GM23248 (cell line): Measurements from ENCODE around the gene GPR85.

Experiments
- EZH2 ChIP-seq: fragments of 200-600 bp; sonication (generic); IDR thresholded peaks from 2 replicates; pipeline ENCODE4 v1.6.1; 2018; ENCODE audit warnings: antibody characterized with exemption, mild to moderate bottlenecking; ENCODE audit not compliant: insufficient read depth, poor library complexity, severe bottlenecking
- EZH2phosphoT487 ChIP-seq: fragments of 200-600 bp; sonication (generic); IDR thresholded peaks from 2 replicates; pipeline ENCODE4 v1.6.1; 2018; ENCODE audit warnings: antibody characterized with exemption, moderate library complexity, mild to moderate bottlenecking, low read depth; ENCODE audit not compliant: insufficient read depth

- TF ChIP-seq EZH2phosphoT487 (no peak), EZH2 (no peak)
These were observed 31.7 kb upstream of the GPR85 start, which contains the start of gene SMIM30 for GRCh38 chr7:113118074-113118959.
